ENCODE data around the gene HMGXB3.

DNA sequence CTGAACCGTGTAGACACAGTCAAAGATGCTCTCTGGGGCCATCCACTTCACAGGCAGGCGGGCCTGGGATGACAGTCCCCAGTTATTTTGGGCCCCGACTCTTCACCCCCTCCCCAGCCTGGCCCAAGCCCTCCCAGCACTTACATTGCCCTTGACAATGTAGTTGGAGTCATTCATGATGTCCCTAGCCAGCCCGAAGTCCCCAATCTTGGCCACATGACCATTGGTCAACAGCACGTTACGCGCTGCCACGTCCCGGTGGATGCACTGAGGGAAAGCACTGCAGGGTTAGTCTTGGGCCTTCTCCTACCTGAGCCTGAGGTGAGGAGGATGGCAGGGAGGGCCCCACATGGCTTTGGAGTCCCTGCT is 55.5 kb downstream of the HMGXB3 start:
- TF ChIP-seq ISL1 (CRISPR knock-in tag; IDR thresholded peaks at IDR 0.05) (no peak), ZNF8 (CRISPR knock-in tag; IDR thresholded peaks at IDR 0.05) (no peak), ZNF565 (CRISPR knock-in tag; conservative IDR thresholded peaks at IDR 0.05; ENCODE audit: low read depth) (no peak), GLIS3 (CRISPR knock-in tag; IDR thresholded peaks at IDR 0.05) (no peak), ZFP3 (CRISPR knock-in tag; IDR thresholded peaks at IDR 0.05) (no peak), ZC3H10 (CRISPR knock-in tag; IDR thresholded peaks at IDR 0.05) (no peak), OSR1 (CRISPR knock-in tag; IDR thresholded peaks at IDR 0.05) (no peak)
- TF ChIP-seq, protein P1, sequence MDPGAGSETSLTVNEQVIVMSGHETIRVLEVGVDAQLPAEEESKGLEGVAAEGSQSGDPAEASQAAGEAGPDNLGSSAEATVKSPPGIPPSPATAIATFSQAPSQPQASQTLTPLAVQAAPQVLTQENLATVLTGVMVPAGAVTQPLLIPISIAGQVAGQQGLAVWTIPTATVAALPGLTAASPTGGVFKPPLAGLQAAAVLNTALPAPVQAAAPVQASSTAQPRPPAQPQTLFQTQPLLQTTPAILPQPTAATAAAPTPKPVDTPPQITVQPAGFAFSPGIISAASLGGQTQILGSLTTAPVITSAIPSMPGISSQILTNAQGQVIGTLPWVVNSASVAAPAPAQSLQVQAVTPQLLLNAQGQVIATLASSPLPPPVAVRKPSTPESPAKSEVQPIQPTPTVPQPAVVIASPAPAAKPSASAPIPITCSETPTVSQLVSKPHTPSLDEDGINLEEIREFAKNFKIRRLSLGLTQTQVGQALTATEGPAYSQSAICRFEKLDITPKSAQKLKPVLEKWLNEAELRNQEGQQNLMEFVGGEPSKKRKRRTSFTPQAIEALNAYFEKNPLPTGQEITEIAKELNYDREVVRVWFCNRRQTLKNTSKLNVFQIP (CRISPR knock-in tag; IDR thresholded peaks at IDR 0.05; ENCODE audit: borderline replicate concordance, low read depth) = no peak
- TF ChIP-seq, protein P2, sequence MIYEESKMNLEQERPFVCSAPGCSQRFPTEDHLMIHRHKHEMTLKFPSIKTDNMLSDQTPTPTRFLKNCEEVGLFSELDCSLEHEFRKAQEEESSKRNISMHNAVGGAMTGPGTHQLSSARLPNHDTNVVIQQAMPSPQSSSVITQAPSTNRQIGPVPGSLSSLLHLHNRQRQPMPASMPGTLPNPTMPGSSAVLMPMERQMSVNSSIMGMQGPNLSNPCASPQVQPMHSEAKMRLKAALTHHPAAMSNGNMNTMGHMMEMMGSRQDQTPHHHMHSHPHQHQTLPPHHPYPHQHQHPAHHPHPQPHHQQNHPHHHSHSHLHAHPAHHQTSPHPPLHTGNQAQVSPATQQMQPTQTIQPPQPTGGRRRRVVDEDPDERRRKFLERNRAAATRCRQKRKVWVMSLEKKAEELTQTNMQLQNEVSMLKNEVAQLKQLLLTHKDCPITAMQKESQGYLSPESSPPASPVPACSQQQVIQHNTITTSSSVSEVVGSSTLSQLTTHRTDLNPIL (CRISPR knock-in tag; IDR thresholded peaks at IDR 0.05; ENCODE audit: low read depth) = no peak
- TF ChIP-seq, protein P3, sequence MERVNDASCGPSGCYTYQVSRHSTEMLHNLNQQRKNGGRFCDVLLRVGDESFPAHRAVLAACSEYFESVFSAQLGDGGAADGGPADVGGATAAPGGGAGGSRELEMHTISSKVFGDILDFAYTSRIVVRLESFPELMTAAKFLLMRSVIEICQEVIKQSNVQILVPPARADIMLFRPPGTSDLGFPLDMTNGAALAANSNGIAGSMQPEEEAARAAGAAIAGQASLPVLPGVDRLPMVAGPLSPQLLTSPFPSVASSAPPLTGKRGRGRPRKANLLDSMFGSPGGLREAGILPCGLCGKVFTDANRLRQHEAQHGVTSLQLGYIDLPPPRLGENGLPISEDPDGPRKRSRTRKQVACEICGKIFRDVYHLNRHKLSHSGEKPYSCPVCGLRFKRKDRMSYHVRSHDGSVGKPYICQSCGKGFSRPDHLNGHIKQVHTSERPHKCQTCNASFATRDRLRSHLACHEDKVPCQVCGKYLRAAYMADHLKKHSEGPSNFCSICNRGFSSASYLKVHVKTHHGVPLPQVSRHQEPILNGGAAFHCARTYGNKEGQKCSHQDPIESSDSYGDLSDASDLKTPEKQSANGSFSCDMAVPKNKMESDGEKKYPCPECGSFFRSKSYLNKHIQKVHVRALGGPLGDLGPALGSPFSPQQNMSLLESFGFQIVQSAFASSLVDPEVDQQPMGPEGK (CRISPR knock-in tag; IDR thresholded peaks at IDR 0.05; ENCODE audit: borderline replicate concordance) = no peak
- TF ChIP-seq, protein P4, sequence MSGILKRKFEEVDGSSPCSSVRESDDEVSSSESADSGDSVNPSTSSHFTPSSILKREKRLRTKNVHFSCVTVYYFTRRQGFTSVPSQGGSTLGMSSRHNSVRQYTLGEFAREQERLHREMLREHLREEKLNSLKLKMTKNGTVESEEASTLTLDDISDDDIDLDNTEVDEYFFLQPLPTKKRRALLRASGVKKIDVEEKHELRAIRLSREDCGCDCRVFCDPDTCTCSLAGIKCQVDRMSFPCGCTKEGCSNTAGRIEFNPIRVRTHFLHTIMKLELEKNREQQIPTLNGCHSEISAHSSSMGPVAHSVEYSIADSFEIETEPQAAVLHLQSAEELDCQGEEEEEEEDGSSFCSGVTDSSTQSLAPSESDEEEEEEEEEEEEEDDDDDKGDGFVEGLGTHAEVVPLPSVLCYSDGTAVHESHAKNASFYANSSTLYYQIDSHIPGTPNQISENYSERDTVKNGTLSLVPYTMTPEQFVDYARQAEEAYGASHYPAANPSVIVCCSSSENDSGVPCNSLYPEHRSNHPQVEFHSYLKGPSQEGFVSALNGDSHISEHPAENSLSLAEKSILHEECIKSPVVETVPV (CRISPR knock-in tag; IDR thresholded peaks at IDR 0.05) = no peak
